ENCODE data around the gene XYLT1. TPM values are rescaled to one million over a fixed set of nuclear protein-coding genes. Genes with fewer than 3 reads are reported as not detected.
"Not testable (repeated sequence)": the region's sequence is repeated elsewhere in the genome, so short reads cannot be mapped to it uniquely, and the experiment has no call there.

XYLT1 gene
- total RNA-seq, 4 donors from 2014 or later, result 6.6 to 17.2 (median 10.0) TPM

DNA sequence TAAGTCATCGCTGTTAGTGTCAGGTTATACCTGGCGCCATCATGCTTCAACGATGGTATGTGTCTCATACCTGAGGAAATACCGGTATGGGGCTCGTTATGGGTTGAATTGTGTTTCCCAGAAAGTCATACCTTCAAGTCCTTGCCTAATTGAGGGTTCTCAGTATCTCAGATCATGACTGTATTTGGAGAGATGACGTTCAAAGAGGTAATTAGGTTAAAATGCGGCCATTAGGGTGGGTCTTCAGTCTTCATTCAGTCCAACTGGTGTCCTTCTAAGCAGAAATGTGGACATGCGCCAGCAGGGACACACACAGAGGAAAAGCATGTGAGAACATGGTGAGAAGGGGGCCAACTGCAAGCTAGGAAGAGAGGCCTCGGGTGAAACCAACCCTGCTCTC, 37.5 kb upstream of the XYLT1 start:
- TF ChIP-seq CTCF (IDR thresholded peaks at IDR 0.05) (no peak), POLR2A (IDR thresholded peaks at IDR 0.05) (no peak)
- intact Hi-C loops (cut with DNase I), result no loop called here
- Histone ChIP-seq H3K9me3 (peaks cover 0 to 11% (median 0%) of the 10 kb centered on the region in 3 donors), H3K36me3 (no peaks in the 10 kb centered on the region), H3K27ac (no peak overlapping the region), H3K4me3 (no peak overlapping the region), H3K27me3 (peaks cover 0 to 11% (median 0%) of the 10 kb centered on the region in 4 donors), H3K4me1 (no peaks in the 10 kb centered on the region)
- WGBS, 2 donors, result 83 to 90% methylated on average over 9 of the region's 9 CpGs
- no peak for DNase-seq

GRCh38 chr16:17507516-17507915, 36.8 kb upstream of the XYLT1 start:
- H3K36me3 ChIP-seq; intact Hi-C loops (cut with DNase I); H3K27ac ChIP-seq; H3K4me3 ChIP-seq; DNase-seq; H3K4me1 ChIP-seq: not testable (repeated sequence)
- WGBS, 2 donors, result 62 to 70% methylated on average over 8 of the region's 8 CpGs
- H3K9me3 ChIP-seq, result peaks cover 0 to 11% (median 0%) of the 10 kb centered on the region in 3 donors
- peaks cover 0 to 14% (median 0%) of the 10 kb centered on the region in 4 donors for H3K27me3 ChIP-seq

DNA sequence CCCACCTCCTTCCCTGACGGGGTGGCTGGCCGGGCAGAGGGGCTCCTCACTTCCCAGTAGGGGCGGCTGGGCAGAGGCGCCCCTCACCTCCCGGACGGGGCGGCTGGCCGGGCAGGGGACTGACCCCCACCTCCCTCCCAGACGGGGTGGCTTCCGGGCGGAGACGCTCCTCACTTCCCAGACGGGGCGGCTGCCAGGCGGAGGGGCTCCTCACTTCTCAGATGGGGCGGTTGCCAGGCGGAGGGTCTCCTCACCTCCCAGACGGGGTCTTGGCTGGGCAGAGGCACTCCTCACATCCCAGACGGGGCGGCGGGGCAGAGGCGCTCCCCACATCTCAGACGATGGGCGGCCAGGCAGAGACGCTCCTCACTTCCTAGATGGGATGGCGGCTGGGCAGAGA, 35.1 kb upstream of the XYLT1 start:
- Histone ChIP-seq H3K27me3 (peaks cover 0 to 14% (median 0%) of the 10 kb centered on the region in 4 donors), H3K9me3 (peaks cover 0 to 11% (median 0%) of the 10 kb centered on the region in 3 donors)
- H3K27ac ChIP-seq; H3K36me3 ChIP-seq; DNase-seq; H3K4me1 ChIP-seq; H3K4me3 ChIP-seq; intact Hi-C loops (cut with DNase I): not testable (repeated sequence)
- WGBS, 2 donors, result no CpG with 5 or more reads among the region's 26 CpGs

GRCh38 chr16:17504050-17504449, 33.3 kb upstream of the XYLT1 start:
- H3K36me3 ChIP-seq, result no peaks in the 10 kb centered on the region
- peaks cover 0 to 8% (median 0%) of the 10 kb centered on the region in 3 donors for H3K9me3 ChIP-seq
- no peak overlapping the region for H3K27ac ChIP-seq
- DNase-seq, result no peak
- H3K27me3 ChIP-seq, result peaks cover 0 to 8% (median 0%) of the 10 kb centered on the region in 4 donors
- WGBS, 2 donors, result 50 to 67% methylated on average over 2 of the region's 2 CpGs
- H3K4me3 ChIP-seq, result no peak overlapping the region
- no peaks in the 10 kb centered on the region for H3K4me1 ChIP-seq
- intact Hi-C loops (cut with DNase I), result no loop called here
- TF ChIP-seq CTCF (IDR thresholded peaks at IDR 0.05), result no peak
- TF ChIP-seq POLR2A (IDR thresholded peaks at IDR 0.05), result no peak

GRCh38 chr16:17503331-17503730, 32.6 kb upstream of the XYLT1 start:
- intact Hi-C loops (cut with DNase I), result no loop called here
- Histone ChIP-seq H3K4me3 (no peak overlapping the region), H3K9me3 (peaks cover 0 to under 1% (median 0%) of the 10 kb centered on the region in 3 donors), H3K4me1 (no peaks in the 10 kb centered on the region), H3K27ac (no peak overlapping the region), H3K36me3 (no peaks in the 10 kb centered on the region), H3K27me3 (peaks cover 0 to 6% (median 0%) of the 10 kb centered on the region in 4 donors)
- TF ChIP-seq POLR2A (IDR thresholded peaks at IDR 0.05) (no peak), CTCF (IDR thresholded peaks at IDR 0.05) (no peak)
- WGBS, 2 donors, result 73 to 88% methylated on average over 5 of the region's 5 CpGs
- DNase-seq, result no peak

GRCh38 chr16:17501321-17501720, 30.6 kb upstream of the XYLT1 start:
- Histone ChIP-seq H3K4me1 (no peaks in the 10 kb centered on the region), H3K27me3 (peaks cover 0 to 6% (median 0%) of the 10 kb centered on the region in 4 donors), H3K36me3 (no peaks in the 10 kb centered on the region), H3K4me3 (no peak overlapping the region), H3K9me3 (no peaks in the 10 kb centered on the region), H3K27ac (no peak overlapping the region)
- TF ChIP-seq CTCF (IDR thresholded peaks at IDR 0.05) (no peak), POLR2A (IDR thresholded peaks at IDR 0.05) (no peak)
- DNase-seq, result no peak
- intact Hi-C loops (cut with DNase I), result no loop called here
- 75 to 82% methylated on average over 8 to 9 of the region's 9 CpGs for WGBS, 2 donors

Data from esophagus squamous epithelium (tissue), 5 donors.